Osteoblast (primary cell): Measurements from ENCODE around the gene RYR2. TPM values are rescaled to one million over a fixed set of nuclear protein-coding genes. Genes with fewer than 3 reads are reported as not detected.

Experiments
- DNase-seq: peaks from one replicate; pipeline ENCODE4 v3.0.0; 2011; ENCODE audit warnings: low spot score, mixed read lengths; ENCODE audit not compliant: insufficient read length; ENCODE audit errors: missing footprints
- H2AFZ ChIP-seq: 2 replicates; pipeline ENCODE4 v1.6.0; 2011; ENCODE audit warnings: mild to moderate bottlenecking, low read length
- H3K27ac ChIP-seq: 2 replicates; pipeline ENCODE4 v1.5.1; 2011; ENCODE audit warnings: mild to moderate bottlenecking, low read depth, low read length, moderate library complexity
- H3K27me3 ChIP-seq: 2 replicates; pipeline ENCODE4 v1.6.0; 2012; ENCODE audit warnings: mild to moderate bottlenecking, control low read depth, inconsistent platforms, low read length, moderate library complexity; ENCODE audit not compliant: insufficient read depth
- H3K36me3 ChIP-seq: 2 replicates; pipeline ENCODE4 v1.5.1; 2011; ENCODE audit warnings: mild to moderate bottlenecking, low read length, control low read depth, moderate library complexity; ENCODE audit not compliant: insufficient read depth
- H3K4me1 ChIP-seq: 2 replicates; pipeline ENCODE4 v1.5.1; 2011; ENCODE audit warnings: mild to moderate bottlenecking, low read length, control low read depth, moderate library complexity; ENCODE audit not compliant: insufficient read depth
- H3K4me2 ChIP-seq: 2 replicates; pipeline ENCODE4 v1.6.0; 2011; ENCODE audit warnings: mild to moderate bottlenecking, low read length; ENCODE audit not compliant: insufficient read depth
- H3K4me3 ChIP-seq: fragments of 200-600 bp; sonication (generic); 3 replicates; pipeline ENCODE4 v1.5.1; 2012; ENCODE audit warnings: mild to moderate bottlenecking, low read length, inconsistent platforms; ENCODE audit not compliant: insufficient read depth
- H3K79me2 ChIP-seq: 2 replicates; pipeline ENCODE4 v1.6.0; 2012; ENCODE audit warnings: mild to moderate bottlenecking, low read length, control low read depth, inconsistent platforms; ENCODE audit not compliant: insufficient read depth
- H3K9me3 ChIP-seq: 2 replicates; pipeline ENCODE4 v1.5.1; 2011; ENCODE audit warnings: low read depth, low read length, control low read depth
- H4K20me1 ChIP-seq: 2 replicates; pipeline ENCODE4 v1.6.0; 2012; ENCODE audit warnings: mild to moderate bottlenecking, low read length, control low read depth; ENCODE audit not compliant: insufficient read depth
- total RNA-seq: library from RNA; depleted of rRNA; stranded (reverse); fragments of >200 nt; gene quantifications from 2 replicates; pipeline ENCODE4 v1.2.3, GENCODE V29; 2012
- TF ChIP-seq, protein P1 (sequence below): IDR thresholded peaks from 2 replicates; pipeline ENCODE4 v1.5.1; 2011; ENCODE audit warnings: mild to moderate bottlenecking, low read depth, low read length, moderate library complexity; ENCODE audit errors: extremely low read depth

The RYR2 gene
- total RNA-seq, 1 donor, result not detected

DNA sequence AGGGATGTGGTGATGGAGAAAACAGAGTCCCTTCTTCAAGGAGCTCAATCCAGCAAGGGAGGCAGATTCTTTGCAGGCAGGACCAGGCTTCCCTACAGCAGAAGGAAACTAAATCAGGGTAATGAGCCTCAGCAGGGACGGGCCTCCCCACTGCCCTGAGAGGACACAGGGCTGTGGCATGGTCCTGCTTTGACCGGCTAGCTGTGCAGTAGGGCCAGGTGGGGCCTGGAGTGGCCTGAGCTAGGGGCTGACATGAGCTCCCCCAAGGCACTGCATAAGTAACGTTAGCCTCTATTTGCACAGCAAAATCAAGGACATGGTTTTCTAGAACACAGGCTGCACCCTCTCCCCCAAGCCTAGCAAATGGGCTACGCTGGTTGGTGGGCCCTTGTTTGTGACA lies 162.9 kb downstream of the RYR2 start:
- Histone ChIP-seq H3K79me2 (no peaks in the 10 kb centered on the region), H4K20me1 (no peaks in the 10 kb centered on the region), H3K27me3 (no peaks in the 10 kb centered on the region), H3K4me3 (no peak overlapping the region), H3K27ac (no peak overlapping the region), H3K36me3 (no peaks in the 10 kb centered on the region), H3K4me2 (no peak overlapping the region), H3K9me3 (peaks cover 5% of the 10 kb centered on the region), H2AFZ (no peak overlapping the region), H3K4me1 (no peaks in the 10 kb centered on the region)
- DNase-seq, result no peak
- TF ChIP-seq, protein P1, sequence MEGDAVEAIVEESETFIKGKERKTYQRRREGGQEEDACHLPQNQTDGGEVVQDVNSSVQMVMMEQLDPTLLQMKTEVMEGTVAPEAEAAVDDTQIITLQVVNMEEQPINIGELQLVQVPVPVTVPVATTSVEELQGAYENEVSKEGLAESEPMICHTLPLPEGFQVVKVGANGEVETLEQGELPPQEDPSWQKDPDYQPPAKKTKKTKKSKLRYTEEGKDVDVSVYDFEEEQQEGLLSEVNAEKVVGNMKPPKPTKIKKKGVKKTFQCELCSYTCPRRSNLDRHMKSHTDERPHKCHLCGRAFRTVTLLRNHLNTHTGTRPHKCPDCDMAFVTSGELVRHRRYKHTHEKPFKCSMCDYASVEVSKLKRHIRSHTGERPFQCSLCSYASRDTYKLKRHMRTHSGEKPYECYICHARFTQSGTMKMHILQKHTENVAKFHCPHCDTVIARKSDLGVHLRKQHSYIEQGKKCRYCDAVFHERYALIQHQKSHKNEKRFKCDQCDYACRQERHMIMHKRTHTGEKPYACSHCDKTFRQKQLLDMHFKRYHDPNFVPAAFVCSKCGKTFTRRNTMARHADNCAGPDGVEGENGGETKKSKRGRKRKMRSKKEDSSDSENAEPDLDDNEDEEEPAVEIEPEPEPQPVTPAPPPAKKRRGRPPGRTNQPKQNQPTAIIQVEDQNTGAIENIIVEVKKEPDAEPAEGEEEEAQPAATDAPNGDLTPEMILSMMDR, result no peak

DNA sequence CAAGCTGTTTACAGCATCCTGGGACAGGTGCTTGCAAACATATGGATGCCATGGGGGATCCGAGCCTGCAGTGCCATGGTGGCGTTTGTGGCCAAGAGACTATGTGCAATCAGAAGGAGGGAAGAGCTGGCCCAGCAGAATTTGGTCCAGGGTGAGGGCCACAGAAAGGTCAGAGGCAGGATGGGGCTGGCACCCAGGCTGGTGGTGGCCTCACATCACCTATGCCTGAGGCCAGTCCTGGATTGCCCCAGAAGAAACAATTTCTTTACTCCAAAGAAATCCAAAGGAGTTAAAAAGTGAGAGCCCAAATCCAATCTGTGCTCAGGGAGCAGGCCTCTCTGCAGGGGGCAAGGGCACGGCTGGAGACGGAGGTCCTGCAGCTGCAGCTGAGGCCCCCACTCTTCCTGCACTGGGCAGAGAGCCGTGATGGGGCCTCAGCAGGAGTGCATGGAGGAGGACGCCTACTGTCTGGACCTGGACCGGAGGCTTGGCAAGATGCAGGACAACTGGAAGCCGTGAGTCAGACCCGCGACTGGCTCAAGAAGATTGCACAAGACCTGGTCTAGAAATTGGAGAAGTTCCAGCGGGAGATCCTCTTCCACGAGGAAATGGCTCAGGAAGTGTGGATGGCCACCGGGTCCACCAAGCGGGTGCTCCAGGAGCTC lies 163.5 kb downstream of the RYR2 start:
- H3K4me2 ChIP-seq, result no peak overlapping the region
- no peak overlapping the region for H3K27ac ChIP-seq
- DNase-seq, result no peak
- no peaks in the 10 kb centered on the region for H3K79me2 ChIP-seq
- no peaks in the 10 kb centered on the region for H3K36me3 ChIP-seq
- no peaks in the 10 kb centered on the region for H4K20me1 ChIP-seq
- H3K27me3 ChIP-seq, result no peaks in the 10 kb centered on the region
- TF ChIP-seq, protein P1, result no peak
- H2AFZ ChIP-seq, result no peak overlapping the region
- H3K4me1 ChIP-seq, result no peaks in the 10 kb centered on the region
- H3K9me3 ChIP-seq, result peaks cover 5% of the 10 kb centered on the region
- H3K4me3 ChIP-seq, result no peak overlapping the region

DNA sequence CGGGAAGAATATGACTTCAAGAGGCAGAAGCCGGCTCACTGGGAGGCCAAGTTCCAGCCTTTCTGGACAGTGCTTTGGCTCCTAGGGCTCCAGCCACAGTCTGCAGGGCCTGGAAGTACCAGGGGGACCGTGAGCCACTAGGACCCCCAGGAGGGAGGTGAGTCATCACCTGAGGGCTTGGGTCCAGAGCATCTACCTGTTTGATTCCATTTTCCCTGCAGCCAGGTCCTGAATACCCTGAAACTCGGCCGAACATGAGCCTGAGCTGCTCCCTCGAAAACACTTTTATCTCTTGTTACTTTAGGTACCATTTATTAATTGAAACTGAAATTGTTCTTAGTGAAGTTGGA lies 164.1 kb downstream of the RYR2 start:
- Histone ChIP-seq H3K4me1 (no peaks in the 10 kb centered on the region), H3K9me3 (peaks cover 5% of the 10 kb centered on the region), H3K27me3 (no peaks in the 10 kb centered on the region), H3K4me2 (no peak overlapping the region), H3K4me3 (no peak overlapping the region), H3K79me2 (no peaks in the 10 kb centered on the region), H3K27ac (no peak overlapping the region), H3K36me3 (no peaks in the 10 kb centered on the region), H4K20me1 (no peaks in the 10 kb centered on the region), H2AFZ (no peak overlapping the region)
- TF ChIP-seq, protein P1, result no peak
- peak; percentile 50 for DNase-seq

DNA sequence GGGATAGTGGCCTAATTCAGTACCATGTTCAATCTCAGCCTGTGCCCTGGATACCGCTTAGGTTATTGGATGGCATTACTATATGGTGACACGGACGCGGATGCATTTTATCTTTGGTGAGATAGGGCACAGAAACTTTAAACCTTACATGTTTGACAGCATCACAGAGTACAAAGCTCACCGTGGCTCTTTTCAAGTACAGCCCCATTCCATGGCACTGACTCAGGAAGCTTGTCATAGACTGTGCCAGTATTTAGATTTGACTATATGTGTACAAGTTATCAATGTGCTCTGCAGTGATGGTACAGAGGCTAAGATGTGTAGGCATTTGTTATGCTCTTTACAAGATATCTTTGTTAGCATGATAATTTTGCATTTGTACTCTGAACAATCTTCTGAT lies 169.0 kb downstream of the RYR2 start:
- Histone ChIP-seq H3K9me3 (no peaks in the 10 kb centered on the region), H2AFZ (no peak overlapping the region), H3K36me3 (no peaks in the 10 kb centered on the region), H4K20me1 (no peaks in the 10 kb centered on the region), H3K79me2 (no peaks in the 10 kb centered on the region), H3K27me3 (no peaks in the 10 kb centered on the region), H3K27ac (no peak overlapping the region), H3K4me2 (no peak overlapping the region), H3K4me3 (no peak overlapping the region), H3K4me1 (no peaks in the 10 kb centered on the region)
- no peak for DNase-seq
- TF ChIP-seq, protein P1, result no peak
